Mesenchymal stem cell (in vitro differentiated cells and primary cell): ENCODE results near the gene MAN1C1.
A peak's percentile ranks its signal among the peaks of the same experiment; 100 is the strongest.

Source experiments
- DNase-seq: peaks from one replicate; pipeline ENCODE4 v3.0.0-alpha.2; 2013
- H2AFZ ChIP-seq: one replicate; pipeline ENCODE4 v1.6.1; 2013; ENCODE audit warnings: low read depth, mild to moderate bottlenecking, control low read depth, inconsistent platforms, low read length, moderate library complexity
- H2AK5ac ChIP-seq: 2 replicates; pipeline ENCODE4 v1.6.1; 2013; ENCODE audit warnings: low read length, moderate library complexity, mild to moderate bottlenecking, inconsistent platforms; ENCODE audit not compliant: severe bottlenecking
- H2BK120ac ChIP-seq: one replicate; pipeline ENCODE4 v1.6.1; 2013; ENCODE audit warnings: low read depth, mild to moderate bottlenecking, inconsistent platforms, low read length, moderate library complexity
- H2BK12ac ChIP-seq, 2 experiments: one replicate each; pipeline ENCODE4 v1.6.1; 2013; ENCODE audit warnings: inconsistent platforms in 2 of 2, low read length in 2 of 2, mild to moderate bottlenecking in 2 of 2, moderate library complexity in 2 of 2, control low read depth in 1 of 2
- H2BK15ac ChIP-seq: one replicate; pipeline ENCODE4 v1.6.1; 2013; ENCODE audit warnings: mild to moderate bottlenecking, low read depth, inconsistent platforms; ENCODE audit not compliant: poor library complexity, severe bottlenecking
- H2BK5ac ChIP-seq: 2 replicates; pipeline ENCODE4 v1.6.1; 2013; ENCODE audit warnings: low read depth, mild to moderate bottlenecking, low read length, control low read depth, inconsistent platforms; ENCODE audit not compliant: poor library complexity, severe bottlenecking
- H3K14ac ChIP-seq, 2 experiments: one replicate each; pipeline ENCODE4 v1.6.1; 2013; ENCODE audit warnings: inconsistent platforms in 2 of 2, low read length in 2 of 2, control low read depth in 1 of 2, mild to moderate bottlenecking in 1 of 2, moderate library complexity in 1 of 2
- H3K18ac ChIP-seq, 2 experiments: one replicate each; pipeline ENCODE4 v1.6.1; 2013; ENCODE audit warnings: inconsistent platforms in 2 of 2, low read length in 2 of 2, control low read depth in 1 of 2, low read depth in 1 of 2, mild to moderate bottlenecking in 1 of 2
- H3K23ac ChIP-seq, 2 experiments: one replicate each; pipeline ENCODE4 v1.6.1; 2013; ENCODE audit warnings: inconsistent platforms in 2 of 2, low read length in 2 of 2, mild to moderate bottlenecking in 2 of 2, moderate library complexity in 2 of 2, control low read depth in 1 of 2
- H3K27ac ChIP-seq: 2 replicates; pipeline ENCODE4 v1.5.1; 2013; ENCODE audit warnings: mild to moderate bottlenecking, moderate library complexity, low read length, control low read depth, inconsistent platforms; ENCODE audit not compliant: poor library complexity, severe bottlenecking
- H3K27me3 ChIP-seq, 2 experiments: 2 replicates each; pipeline versions ENCODE4 v1.6.1 to v1.7.0; 2013; ENCODE audit warnings: low read length in 2 of 2, mild to moderate bottlenecking in 2 of 2, moderate library complexity in 2 of 2, control low read depth in 1 of 2, inconsistent platforms in 1 of 2; ENCODE audit not compliant: control insufficient read depth in 1 of 2, insufficient read depth in 1 of 2
- H3K36me3 ChIP-seq, 2 experiments: 2 replicates each; pipeline versions ENCODE4 v1.6.1 to v1.7.0; 2013; ENCODE audit warnings: low read length in 2 of 2, control low read depth in 1 of 2, inconsistent platforms in 1 of 2, low read depth in 1 of 2, mild to moderate bottlenecking in 1 of 2; ENCODE audit not compliant: insufficient read depth in 2 of 2, control insufficient read depth in 1 of 2
- H3K4ac ChIP-seq, 2 experiments: one replicate each; pipeline ENCODE4 v1.6.1; 2013; ENCODE audit warnings: inconsistent platforms in 2 of 2, low read length in 2 of 2, mild to moderate bottlenecking in 2 of 2, moderate library complexity in 2 of 2, control low read depth in 1 of 2, low read depth in 1 of 2
- H3K4me1 ChIP-seq: 2 replicates; pipeline ENCODE4 v1.6.1; 2013; ENCODE audit warnings: low read depth, low read length, control low read depth; ENCODE audit not compliant: control insufficient read depth, insufficient read depth
- H3K4me2 ChIP-seq: 2 replicates; pipeline ENCODE4 v1.6.1; 2013; ENCODE audit warnings: low read length, mild to moderate bottlenecking, inconsistent platforms; ENCODE audit not compliant: poor library complexity, severe bottlenecking
- H3K4me3 ChIP-seq, 2 experiments: 2 replicates each; pipeline versions ENCODE4 v1.5.1 to v1.7.0; 2013; ENCODE audit warnings: low read length in 2 of 2, mild to moderate bottlenecking in 2 of 2, control low read depth in 1 of 2, low read depth in 1 of 2; ENCODE audit not compliant: insufficient read depth in 1 of 2
- H3K79me1 ChIP-seq: replicated peaks from 2 replicates; pipeline ENCODE4 v1.6.1; 2013; ENCODE audit warnings: mild to moderate bottlenecking, control low read depth, low read length, inconsistent platforms; ENCODE audit not compliant: poor library complexity, severe bottlenecking
- H3K9ac ChIP-seq: 2 replicates; pipeline ENCODE4 v1.7.0; 2013; ENCODE audit warnings: mild to moderate bottlenecking, low read length, moderate library complexity
- H3K9me3 ChIP-seq: 2 replicates; pipeline ENCODE4 v1.7.0; 2013; ENCODE audit warnings: mild to moderate bottlenecking, low read length; ENCODE audit not compliant: control insufficient read depth
- H4K8ac ChIP-seq: one replicate; pipeline ENCODE4 v1.6.1; 2013; ENCODE audit warnings: inconsistent platforms, mild to moderate bottlenecking, low read length, moderate library complexity
- H4K91ac ChIP-seq: one replicate; pipeline ENCODE4 v1.6.1; 2013; ENCODE audit warnings: mild to moderate bottlenecking, low read length, inconsistent platforms
- WGBS: methylation state at CpG from one replicate; pipeline ENCODE4 v1.1.7; 2013; ENCODE audit warnings: mixed read lengths; 5-methylcytosine and 5-hydroxymethylcytosine counted together

The MAN1C1 gene

GRCh38 chr1:25739341-25739740 is 122.8 kb downstream of the MAN1C1 start:
- no peak overlapping the region for H2AFZ ChIP-seq
- no peak overlapping the region for H4K91ac ChIP-seq
- H3K79me1 ChIP-seq: no peaks in the 10 kb centered on the region
- no peak overlapping the region for H3K23ac ChIP-seq
- no peak overlapping the region for H2BK15ac ChIP-seq
- H3K27me3 ChIP-seq: peaks cover 0 to 45% of the 10 kb centered on the region in 2 experiments
- H3K9me3 ChIP-seq: peaks cover 5% of the 10 kb centered on the region
- H3K36me3 ChIP-seq: peaks cover 0 to 7% of the 10 kb centered on the region in 2 experiments
- no peak overlapping the region for H3K4me2 ChIP-seq
- peaks cover 8% of the 10 kb centered on the region for H3K4me1 ChIP-seq
- H3K27ac ChIP-seq: no peak overlapping the region
- H2AK5ac ChIP-seq: no peak overlapping the region
- H3K14ac ChIP-seq: no peak overlapping the region
- no peak overlapping the region for H3K4me3 ChIP-seq
- no peak overlapping the region for H4K8ac ChIP-seq
- no peak for DNase-seq
- H3K9ac ChIP-seq: no peak overlapping the region
- no peak overlapping the region for H3K18ac ChIP-seq
- no peak overlapping the region for H2BK5ac ChIP-seq
- no peak overlapping the region for H2BK12ac ChIP-seq
- no peak overlapping the region for H2BK120ac ChIP-seq
- no peak overlapping the region for H3K4ac ChIP-seq
- 67% methylated on average over 4 of the region's 4 CpGs for WGBS

GRCh38 chr1:25740071-25740470 is 123.5 kb downstream of the MAN1C1 start:
- H3K79me1 ChIP-seq: no peaks in the 10 kb centered on the region
- no peak overlapping the region for H2BK12ac ChIP-seq
- no peak overlapping the region for H3K23ac ChIP-seq
- H2AFZ ChIP-seq: no peak overlapping the region
- no peak overlapping the region for H2BK15ac ChIP-seq
- H2BK120ac ChIP-seq: no peak overlapping the region
- peaks cover 8% of the 10 kb centered on the region for H3K4me1 ChIP-seq
- peaks cover 0 to 7% of the 10 kb centered on the region in 2 experiments for H3K36me3 ChIP-seq
- no peak overlapping the region for H3K18ac ChIP-seq
- no peak overlapping the region for H4K8ac ChIP-seq
- 90% methylated on average over 10 of the region's 10 CpGs for WGBS
- H3K27me3 ChIP-seq: peaks cover 0 to 45% of the 10 kb centered on the region in 2 experiments
- H2AK5ac ChIP-seq: no peak overlapping the region
- H3K9me3 ChIP-seq: peaks cover 5% of the 10 kb centered on the region
- H2BK5ac ChIP-seq: no peak overlapping the region
- H3K14ac ChIP-seq: no peak overlapping the region
- H3K4me3 ChIP-seq: no peak overlapping the region
- DNase-seq: no peak
- no peak overlapping the region for H3K4me2 ChIP-seq
- no peak overlapping the region for H3K9ac ChIP-seq
- H4K91ac ChIP-seq: no peak overlapping the region
- no peak overlapping the region for H3K27ac ChIP-seq
- H3K4ac ChIP-seq: no peak overlapping the region

- Histone ChIP-seq H2AK5ac (no peak overlapping the region), H2BK5ac (no peak overlapping the region), H2BK15ac (no peak overlapping the region), H3K27ac (no peak overlapping the region), H4K8ac (no peak overlapping the region), H3K9ac (no peak overlapping the region), H2BK120ac (no peak overlapping the region), H3K36me3 (peaks cover 0 to 6% of the 10 kb centered on the region in 2 experiments), H3K23ac (no peak overlapping the region), H3K4me3 (no peak overlapping the region), H3K18ac (no peak overlapping the region), H3K27me3 (peaks cover 0 to 46% of the 10 kb centered on the region in 2 experiments), H3K4me2 (no peak overlapping the region), H3K14ac (no peak overlapping the region), H2AFZ (no peak overlapping the region), H3K9me3 (peaks cover 5% of the 10 kb centered on the region), H3K4ac (no peak overlapping the region), H3K4me1 (peaks cover 8% of the 10 kb centered on the region), H2BK12ac (peak overlapping the region in 1 of 2 experiments; percentile 33), H4K91ac (no peak overlapping the region), H3K79me1 (no peaks in the 10 kb centered on the region)
- DNase-seq: no peak
- WGBS: 81% methylated on average over 7 of the region's 7 CpGs
Measured at GRCh38 chr1:25742316-25742715, 125.7 kb downstream of the MAN1C1 start.

GRCh38 chr1:25743164-25744139 is 126.9 kb downstream of the MAN1C1 start:
- H3K27me3 ChIP-seq: peaks cover 0 to 47% of the 10 kb centered on the region in 2 experiments
- peaks cover 4% of the 10 kb centered on the region for H3K9me3 ChIP-seq
- peak overlapping the region in 1 of 2 experiments; percentile 29 for H3K18ac ChIP-seq
- H3K4me2 ChIP-seq: no peak overlapping the region
- peak overlapping the region; percentile 86 for H2BK15ac ChIP-seq
- no peak overlapping the region for H2AK5ac ChIP-seq
- H3K14ac ChIP-seq: no peak overlapping the region
- peak; percentile 34 for DNase-seq
- H3K4ac ChIP-seq: no peak overlapping the region
- H3K79me1 ChIP-seq: no peaks in the 10 kb centered on the region
- H3K4me3 ChIP-seq: peak overlapping the region; percentile 20 to 27
- peaks cover 9% of the 10 kb centered on the region for H3K4me1 ChIP-seq
- no peak overlapping the region for H3K27ac ChIP-seq
- H3K23ac ChIP-seq: no peak overlapping the region
- no peaks in the 10 kb centered on the region for H3K36me3 ChIP-seq
- WGBS: 79% methylated on average over 17 of the region's 17 CpGs
- H3K9ac ChIP-seq: peak overlapping the region; percentile 88
- no peak overlapping the region for H2BK120ac ChIP-seq
- H4K91ac ChIP-seq: no peak overlapping the region
- peak overlapping the region; percentile 6 to 38 for H2BK12ac ChIP-seq
- no peak overlapping the region for H2BK5ac ChIP-seq
- H4K8ac ChIP-seq: peak overlapping the region; percentile 32
- H2AFZ ChIP-seq: no peak overlapping the region
